ENCODE measurements around the gene HSP90AB1. TPM values are rescaled to one million over a fixed set of nuclear protein-coding genes. Genes with fewer than 3 reads are reported as not detected.

The HSP90AB1 gene
- total RNA-seq, 4 donors from 2014 or later, result 356 to 729 (median 499) TPM

- intact Hi-C loops (cut with DNase I), result no loop called here
- peak overlapping the region in 2 of 4 donors; percentile 38 to 54 for H3K27ac ChIP-seq (replicated peaks in 1 of 4)
- H3K27me3 ChIP-seq, result no peaks in the 10 kb centered on the region
- H3K9me3 ChIP-seq, result no peaks in the 10 kb centered on the region
- 87% methylated on average over 11 of the region's 11 CpGs for WGBS
- DNase-seq (ENCODE audit: extremely low spot score), result no peak
- peaks cover 0 to 18% (median 3%) of the 10 kb centered on the region in 4 donors for H3K4me1 ChIP-seq
- H3K36me3 ChIP-seq, result no peaks in the 10 kb centered on the region
- TF ChIP-seq POLR2AphosphoS5 (IDR thresholded peaks at IDR 0.05) (no peak), CTCF (IDR thresholded peaks at IDR 0.05) (no peak), POLR2A (IDR thresholded peaks at IDR 0.05; ENCODE audit: low read depth) (no peak), EP300 (IDR thresholded peaks at IDR 0.05) (no peak)
- H3K4me3 ChIP-seq, result no peak overlapping the region
Observed at GRCh38 chr6:44201638-44202303, 45.1 kb upstream of the HSP90AB1 start.

GRCh38 chr6:44202332-44202971, 44.4 kb upstream of the HSP90AB1 start:
- DNase-seq (ENCODE audit: extremely low spot score), result no peak
- TF ChIP-seq POLR2AphosphoS5 (IDR thresholded peaks at IDR 0.05), result no peak
- no peak for TF ChIP-seq CTCF (IDR thresholded peaks at IDR 0.05)
- no peak for TF ChIP-seq EP300 (IDR thresholded peaks at IDR 0.05)
- no peak for TF ChIP-seq POLR2A (IDR thresholded peaks at IDR 0.05; ENCODE audit: low read depth)
- intact Hi-C loops (cut with DNase I), result no loop called here
- no peaks in the 10 kb centered on the region for H3K9me3 ChIP-seq
- no peaks in the 10 kb centered on the region for H3K36me3 ChIP-seq
- H3K4me3 ChIP-seq, result no peak overlapping the region
- 87% methylated on average over 4 of the region's 4 CpGs for WGBS
- H3K27ac ChIP-seq (replicated peaks in 1 of 4), result peak overlapping the region in 2 of 4 donors; percentile 54 to 59
- no peaks in the 10 kb centered on the region for H3K27me3 ChIP-seq
- peaks cover 0 to 18% (median 3%) of the 10 kb centered on the region in 4 donors for H3K4me1 ChIP-seq

- 81% methylated on average over 11 of the region's 11 CpGs for WGBS
- Histone ChIP-seq H3K9me3 (no peaks in the 10 kb centered on the region), H3K4me3 (no peak overlapping the region), H3K4me1 (peaks cover 0 to 18% (median 3%) of the 10 kb centered on the region in 4 donors), H3K27me3 (no peaks in the 10 kb centered on the region), H3K36me3 (no peaks in the 10 kb centered on the region), H3K27ac (replicated peaks in 1 of 4) (peak overlapping the region in 2 of 4 donors; percentile 54 to 59)
- intact Hi-C loops (cut with DNase I), result no loop called here
- TF ChIP-seq CTCF (IDR thresholded peaks at IDR 0.05) (no peak), POLR2A (IDR thresholded peaks at IDR 0.05; ENCODE audit: low read depth) (no peak), POLR2AphosphoS5 (IDR thresholded peaks at IDR 0.05) (no peak), EP300 (IDR thresholded peaks at IDR 0.05) (no peak)
- no peak for DNase-seq (ENCODE audit: extremely low spot score)
Observed at GRCh38 chr6:44202972-44203750, 43.7 kb upstream of the HSP90AB1 start.

GRCh38 chr6:44203955-44204354, 42.9 kb upstream of the HSP90AB1 start:
- WGBS, result 90% methylated on average over 6 of the region's 6 CpGs
- Histone ChIP-seq H3K4me3 (no peak overlapping the region), H3K9me3 (no peaks in the 10 kb centered on the region), H3K27ac (replicated peaks in 1 of 4) (no peak overlapping the region), H3K36me3 (no peaks in the 10 kb centered on the region), H3K4me1 (peaks cover 0 to 18% (median 3%) of the 10 kb centered on the region in 4 donors), H3K27me3 (no peaks in the 10 kb centered on the region)
- no peak for DNase-seq (ENCODE audit: extremely low spot score)
- no peak for TF ChIP-seq POLR2A (IDR thresholded peaks at IDR 0.05; ENCODE audit: low read depth)
- TF ChIP-seq EP300 (IDR thresholded peaks at IDR 0.05), result no peak
- TF ChIP-seq POLR2AphosphoS5 (IDR thresholded peaks at IDR 0.05), result no peak
- no peak for TF ChIP-seq CTCF (IDR thresholded peaks at IDR 0.05)
- intact Hi-C loops (cut with DNase I), result no loop called here

Measured in esophagus muscularis mucosa (tissue), 4 donors.